ENCODE data around the gene CCNG1.
"Not testable (repeated sequence)": the region's sequence is repeated elsewhere in the genome, so short reads cannot be mapped to it uniquely, and the experiment has no call there.

CCNG1 gene

GRCh38 chr5:163445345-163445744, 8.0 kb downstream of the CCNG1 start:
- no peak for DNase-seq

- DNase-seq = no peak
Measured at GRCh38 chr5:163447191-163447590, 9.8 kb downstream of the CCNG1 start.

DNA sequence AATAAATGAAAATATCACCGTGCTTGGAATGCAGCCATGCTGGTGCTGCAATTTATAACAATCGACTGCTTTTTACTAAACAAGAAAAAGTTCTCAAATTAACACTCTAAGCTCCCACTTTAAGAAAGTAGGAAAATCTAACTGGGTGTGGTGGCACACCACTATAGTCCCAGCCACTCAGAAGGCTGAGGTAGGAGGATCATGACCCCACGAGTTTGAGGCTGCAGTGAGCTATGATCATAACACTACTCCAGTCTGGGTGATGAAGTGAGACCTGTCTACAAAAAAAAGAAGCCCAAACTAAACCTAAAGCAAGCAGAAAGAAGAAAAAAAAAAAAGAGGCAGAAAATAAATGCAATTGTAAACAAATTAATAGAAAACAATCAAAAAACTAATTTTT, 10.5 kb downstream of the CCNG1 start:
- DNase-seq = no peak

DNA sequence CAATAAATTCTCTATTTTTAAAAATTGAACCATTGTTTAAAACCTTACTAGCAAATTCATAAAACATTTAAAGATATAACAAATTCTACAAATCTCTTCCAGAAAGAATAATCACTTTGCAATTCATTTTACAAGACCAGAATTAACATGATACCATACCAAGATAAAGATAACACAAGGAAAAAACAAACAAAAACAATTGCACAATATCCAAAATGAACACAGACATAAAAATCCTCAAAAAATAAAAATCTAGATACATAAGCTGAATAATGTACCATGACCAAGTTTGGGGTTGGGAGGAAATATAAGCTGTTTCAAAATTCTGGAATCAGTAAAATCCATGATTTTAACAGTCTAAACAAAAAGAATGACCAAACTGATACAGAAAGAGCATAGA, 11.1 kb downstream of the CCNG1 start:
- no peak for DNase-seq

- DNase-seq = no peak
Measured at GRCh38 chr5:163451489-163451888, 14.1 kb downstream of the CCNG1 start.

DNA sequence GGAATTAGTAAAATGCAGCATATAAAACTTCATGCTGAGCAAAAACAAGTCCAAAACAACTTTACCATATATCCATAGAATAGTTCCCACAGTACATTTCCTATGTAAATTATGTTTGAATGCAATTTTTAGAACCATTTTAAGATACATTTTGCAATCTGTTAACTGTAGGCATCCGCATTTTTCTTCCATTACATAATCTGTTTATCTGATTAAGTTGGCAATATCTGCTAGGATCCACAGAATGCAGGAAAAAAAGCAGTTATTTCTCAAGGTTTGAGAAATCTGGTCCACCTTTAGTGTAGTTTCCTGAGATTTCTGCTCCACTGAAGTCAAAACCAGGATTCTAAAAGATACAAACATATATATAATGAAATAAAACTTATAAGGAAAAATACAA, 16.3 kb downstream of the CCNG1 start:
- no peak for DNase-seq

DNA sequence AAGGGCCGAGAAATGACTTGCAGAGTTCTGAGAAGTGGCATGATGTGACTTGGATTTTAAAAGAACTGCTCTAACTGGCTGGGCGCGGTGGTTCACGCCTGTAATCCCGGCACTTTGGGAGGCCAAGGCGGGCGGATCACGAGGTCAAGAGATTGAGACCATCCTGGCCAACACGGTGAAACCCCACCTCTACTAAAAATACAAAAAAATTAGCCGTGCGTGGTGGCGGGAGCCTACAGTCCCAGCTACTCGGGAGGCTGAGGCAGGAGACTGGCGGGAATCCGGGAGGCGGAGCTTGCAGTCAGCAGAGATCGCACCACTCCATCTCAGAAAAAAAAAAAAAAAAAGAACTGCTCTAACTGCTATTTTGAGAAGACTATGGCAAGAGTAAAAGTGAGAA, 18.0 kb downstream of the CCNG1 start:
- DNase-seq = not testable (repeated sequence)

- DNase-seq = no peak
Measured at GRCh38 chr5:163456029-163456589, 18.7 kb downstream of the CCNG1 start.

DNA sequence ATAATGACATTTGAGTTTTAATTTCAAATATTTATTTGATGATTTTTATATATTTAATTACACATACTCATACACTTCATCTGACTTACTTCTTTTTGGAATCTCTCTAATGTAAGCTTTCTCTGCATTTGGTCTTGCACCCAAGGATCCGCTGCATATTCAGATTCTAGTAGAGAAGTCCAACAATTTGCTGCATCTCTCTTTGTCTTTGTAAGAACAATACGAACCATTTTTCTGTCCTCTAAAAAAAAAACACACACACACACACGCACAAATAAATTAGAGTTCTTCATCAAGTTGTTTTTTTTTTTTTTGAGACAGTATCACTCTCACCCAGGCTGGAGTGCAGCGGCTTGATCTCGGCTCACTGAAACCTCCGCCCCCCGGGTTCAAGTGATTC, 19.4 kb downstream of the CCNG1 start:
- no peak for DNase-seq

DNA sequence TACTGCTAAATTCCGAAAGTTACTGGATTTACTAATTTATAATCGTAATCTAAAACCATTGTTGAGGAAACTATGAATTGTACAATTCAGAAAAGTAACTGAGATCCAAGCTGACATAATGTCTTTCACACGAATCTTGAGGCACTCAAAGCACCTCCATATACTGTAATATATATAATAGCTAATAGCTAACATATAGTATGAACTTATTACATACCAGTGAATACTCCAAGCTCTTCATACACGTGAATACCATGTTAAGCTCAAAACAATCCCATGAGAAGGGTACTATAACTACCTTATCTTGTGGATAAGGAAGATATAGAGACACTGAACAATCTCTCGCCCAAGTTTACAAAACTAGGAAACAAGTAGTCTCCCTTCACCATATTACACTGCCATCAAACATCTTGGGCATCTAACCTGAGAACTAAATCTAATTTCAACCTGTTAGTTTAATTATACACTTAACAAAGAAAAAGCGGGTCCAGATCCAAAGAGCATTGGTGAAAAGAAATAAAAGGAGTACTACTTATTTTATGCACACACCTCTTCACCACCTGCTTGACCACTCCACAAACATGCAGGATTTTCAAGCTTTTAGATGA, 21.5 kb downstream of the CCNG1 start:
- DNase-seq = no peak

GRCh38 chr5:163459462-163459818, 22.0 kb downstream of the CCNG1 start:
- no peak for DNase-seq

DNA sequence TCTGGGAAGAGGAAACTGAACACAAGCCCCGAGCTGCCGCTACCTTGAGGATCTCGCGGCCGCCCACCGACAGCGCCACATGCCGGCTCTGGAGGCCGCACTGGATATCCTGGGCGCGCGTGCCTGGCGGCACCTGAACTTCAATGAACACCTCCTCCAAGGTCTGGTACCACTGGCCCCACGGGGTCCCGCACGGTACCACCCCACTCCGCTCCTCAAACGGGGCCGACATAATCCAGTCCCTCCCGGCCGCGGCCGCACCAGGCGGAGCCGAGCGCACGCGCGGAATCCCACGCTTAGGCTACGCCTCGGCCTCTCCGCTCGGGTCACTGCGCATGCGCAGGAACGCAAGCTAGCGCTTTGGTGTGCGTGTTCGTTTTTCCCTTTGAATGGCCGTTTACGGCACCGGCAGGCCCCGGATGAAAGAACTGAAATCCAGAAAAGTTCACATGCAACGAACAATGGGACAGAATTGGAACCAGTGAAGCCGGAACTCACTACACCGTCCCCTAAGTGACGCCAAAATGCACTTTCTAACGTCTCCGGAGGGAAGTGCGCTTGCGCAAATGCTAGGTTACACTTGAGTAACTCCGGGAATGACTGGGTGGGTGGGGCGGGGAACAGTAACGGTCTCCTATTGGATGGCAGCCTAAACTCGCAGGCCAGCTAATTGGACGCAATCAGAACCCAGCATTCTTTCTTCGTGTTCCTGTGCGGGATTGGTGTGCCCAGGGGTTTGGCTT, 22.6 kb downstream of the CCNG1 start, which contains the start of gene NUDCD2:
Gene NUDCD2 (minus strand): TSS at position 284 of the 743 bp plus-strand sequence. CDS start 52 bp downstream, at position 232.
- DNase-seq = peak; percentile 87

DNA sequence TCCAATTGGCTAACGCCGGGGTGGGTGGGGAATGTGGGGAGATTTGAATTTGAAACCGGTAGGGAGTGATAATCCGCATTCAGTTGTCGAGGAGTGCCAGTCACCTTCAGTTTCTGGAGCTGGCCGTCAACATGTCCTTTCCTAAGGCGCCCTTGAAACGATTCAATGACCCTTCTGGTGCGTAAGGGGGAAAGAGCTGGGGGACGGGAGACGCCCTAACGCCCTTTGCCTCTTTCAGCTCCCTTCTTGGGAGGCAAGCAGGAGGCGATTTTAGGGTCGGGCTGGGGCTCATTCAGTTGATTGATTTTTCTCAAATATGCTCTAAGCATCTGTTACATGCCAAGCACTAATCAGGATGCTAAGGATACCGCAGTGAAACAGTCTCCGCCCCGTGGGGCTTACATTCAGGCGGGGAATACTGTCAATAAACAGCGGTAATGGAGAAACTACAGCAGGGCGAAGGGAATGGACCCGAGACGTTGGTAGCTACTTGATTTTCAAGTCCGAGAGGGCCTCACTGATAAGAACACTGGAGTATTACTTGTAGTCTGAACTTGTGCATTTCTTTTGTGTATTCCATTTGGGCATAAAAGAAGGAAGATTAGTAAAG, 23.3 kb downstream of the CCNG1 start, which contains the start of gene HMMR:
Gene HMMR (plus strand): TSS at position 71 of the 610 bp plus-strand sequence. CDS start 61 bp downstream, at position 132.
- DNase-seq = no peak

DNA sequence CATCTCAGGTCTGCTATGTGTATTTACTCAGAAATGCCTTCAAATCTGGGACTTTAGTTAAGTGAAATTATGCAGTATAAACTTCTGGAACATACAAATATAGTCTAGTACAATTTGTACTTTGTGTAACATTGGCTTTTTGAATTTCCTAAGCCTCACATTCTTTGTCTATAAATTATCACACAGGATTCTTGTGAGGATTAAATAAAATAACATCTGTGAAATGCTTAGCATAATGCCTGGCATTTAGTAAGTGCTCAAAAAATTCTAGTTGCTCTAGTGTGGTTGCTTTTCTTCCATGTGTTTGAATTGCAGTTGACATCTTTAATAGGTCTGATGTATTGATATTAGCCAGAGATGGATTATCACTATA, 25.7 kb downstream of the CCNG1 start:
- DNase-seq = no peak

- no peak for DNase-seq
Measured at GRCh38 chr5:163467682-163468081, 30.3 kb downstream of the CCNG1 start.

DNA sequence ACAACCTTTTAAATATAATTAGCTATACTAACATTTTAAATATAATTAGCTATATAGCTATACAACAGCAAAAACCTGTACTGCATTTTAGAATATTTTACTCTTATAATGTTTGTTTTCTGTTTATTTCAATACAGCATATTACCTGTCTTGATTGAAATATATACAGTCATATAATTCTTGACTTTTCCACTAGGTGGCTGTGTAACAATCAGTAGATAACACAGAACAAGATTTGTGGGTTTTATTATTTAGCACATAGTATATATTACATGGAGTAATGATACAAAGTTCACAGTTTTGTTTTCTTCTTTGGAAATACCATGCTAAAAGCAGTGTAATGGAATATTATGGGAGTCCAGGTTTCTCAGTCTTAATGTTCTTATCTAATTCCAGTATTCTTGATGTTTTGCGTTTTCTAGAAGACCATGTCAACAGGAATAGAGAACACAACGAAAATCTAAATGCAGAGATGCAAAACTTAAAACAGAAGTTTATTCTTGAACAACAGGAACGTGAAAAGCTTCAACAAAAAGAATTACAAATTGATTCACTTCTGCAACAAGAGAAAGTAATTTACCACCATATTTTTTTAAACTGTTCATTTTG, 36.3 kb downstream of the CCNG1 start:
- DNase-seq = no peak

GRCh38 chr5:163475411-163475810, 38.0 kb downstream of the CCNG1 start:
- no peak for DNase-seq

GRCh38 chr5:163478126-163478981, 41.0 kb downstream of the CCNG1 start:
- no peak for DNase-seq

DNA sequence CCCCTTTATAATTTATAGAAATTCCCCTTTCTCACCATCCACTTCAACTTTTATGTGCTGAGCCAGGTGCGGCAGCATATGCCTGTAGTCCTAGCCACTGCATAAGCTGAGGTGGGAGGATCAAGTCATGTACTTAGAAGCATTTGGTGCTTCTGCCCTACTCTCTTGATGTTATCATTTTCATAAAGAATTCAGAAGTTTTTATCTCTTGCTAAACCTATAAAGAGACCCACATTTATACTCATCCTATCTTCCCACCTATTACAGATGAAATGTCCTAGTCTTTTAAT, 41.5 kb downstream of the CCNG1 start:
- DNase-seq = no peak

DNA sequence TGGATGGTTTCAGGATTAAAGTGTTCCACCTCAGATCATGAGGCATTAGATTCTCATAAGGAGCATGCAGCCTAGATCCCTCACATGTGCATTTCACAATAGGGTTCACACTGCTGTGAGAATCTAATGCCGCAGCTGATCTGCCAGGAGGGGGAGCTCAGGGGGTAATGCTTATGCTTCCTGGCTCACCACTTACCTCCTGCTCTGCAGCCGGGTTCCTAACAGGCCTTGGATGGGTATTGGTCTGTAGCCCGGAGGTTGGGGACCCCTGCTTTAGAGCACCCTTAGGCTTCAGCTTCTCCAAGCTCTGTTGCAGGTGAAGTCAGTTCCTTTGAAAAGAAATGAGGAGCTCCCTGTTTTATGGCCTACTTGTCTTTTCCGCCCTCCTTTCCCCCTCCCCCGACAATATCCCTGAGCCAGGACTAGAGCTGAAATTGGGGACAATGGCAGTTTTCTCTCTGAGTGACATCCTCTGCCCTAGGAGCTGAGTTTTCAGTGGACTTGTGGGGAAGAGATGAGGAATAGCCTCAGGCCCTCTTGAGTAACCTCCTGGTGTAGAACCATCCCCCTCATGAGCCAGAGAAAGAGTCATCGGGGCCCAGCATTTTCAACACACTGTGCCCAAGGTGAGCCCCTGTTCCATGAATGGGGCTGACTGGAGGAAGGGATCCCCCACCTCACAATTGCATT, 51.8 kb downstream of the CCNG1 start:
- no peak for DNase-seq

DNA sequence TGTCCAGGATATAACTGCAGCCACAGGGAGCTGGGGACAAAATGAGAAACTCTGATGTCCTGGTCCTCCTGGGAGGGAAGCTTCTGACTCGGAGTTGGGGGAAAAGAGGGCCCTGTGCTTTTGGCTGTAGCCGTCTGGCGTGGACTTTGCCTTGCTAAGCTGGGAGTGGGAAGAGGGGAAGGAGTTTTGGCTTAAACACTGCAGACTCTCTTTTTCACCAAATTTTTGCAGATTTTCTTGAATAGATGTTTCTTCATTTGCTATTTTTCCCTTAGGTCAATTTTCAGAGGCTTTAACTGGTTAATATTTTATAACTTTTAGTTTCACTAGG, 52.3 kb downstream of the CCNG1 start:
- no peak for DNase-seq
